Rectal smooth muscle tissue (tissue), 1 donor: ENCODE data around the gene CARD10.

ENCODE experiments used
- H3K27ac ChIP-seq: one replicate; pipeline ENCODE4 v1.7.0; 2013; ENCODE audit warnings: low read depth, low read length, inconsistent platforms
- H3K27me3 ChIP-seq: one replicate; pipeline ENCODE4 v1.7.0; 2013; ENCODE audit warnings: low read length; ENCODE audit not compliant: control insufficient read depth, insufficient read depth
- H3K36me3 ChIP-seq: one replicate; pipeline ENCODE4 v1.7.0; 2013; ENCODE audit warnings: low read length; ENCODE audit not compliant: control insufficient read depth, insufficient read depth
- H3K4me1 ChIP-seq: one replicate; pipeline ENCODE4 v1.7.0; 2013; ENCODE audit warnings: low read length; ENCODE audit not compliant: control insufficient read depth, insufficient read depth
- H3K4me3 ChIP-seq: one replicate; pipeline ENCODE4 v1.7.0; 2013; ENCODE audit warnings: low read length
- H3K9ac ChIP-seq: one replicate; pipeline ENCODE4 v1.7.0; 2013; ENCODE audit warnings: low read length

The CARD10 gene

DNA sequence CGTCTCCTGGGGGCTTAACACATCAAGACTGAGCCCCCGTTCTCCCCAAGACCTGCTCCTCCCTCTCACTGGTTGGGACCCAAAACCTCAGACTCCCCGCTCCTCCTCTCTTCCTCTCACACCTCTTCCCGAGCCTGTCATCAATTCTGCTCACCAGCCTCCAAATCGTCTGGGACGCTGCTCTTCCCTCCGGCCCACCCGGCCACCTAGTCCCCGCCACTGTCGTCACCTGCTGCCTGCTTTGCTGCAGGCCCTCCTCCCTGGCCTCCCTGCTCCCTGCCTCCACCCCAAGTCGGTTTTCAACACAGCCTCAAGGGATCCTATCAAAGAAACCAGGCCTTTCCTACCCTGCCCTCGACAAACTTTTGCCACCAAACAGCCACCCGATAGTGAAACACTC, 36.2 kb downstream of the CARD10 start:
- H3K4me1 ChIP-seq, result no peaks in the 10 kb centered on the region
- H3K36me3 ChIP-seq, result no peaks in the 10 kb centered on the region
- no peak overlapping the region for H3K27ac ChIP-seq
- H3K27me3 ChIP-seq, result no peaks in the 10 kb centered on the region
- H3K9ac ChIP-seq, result no peak overlapping the region
- no peak overlapping the region for H3K4me3 ChIP-seq

DNA sequence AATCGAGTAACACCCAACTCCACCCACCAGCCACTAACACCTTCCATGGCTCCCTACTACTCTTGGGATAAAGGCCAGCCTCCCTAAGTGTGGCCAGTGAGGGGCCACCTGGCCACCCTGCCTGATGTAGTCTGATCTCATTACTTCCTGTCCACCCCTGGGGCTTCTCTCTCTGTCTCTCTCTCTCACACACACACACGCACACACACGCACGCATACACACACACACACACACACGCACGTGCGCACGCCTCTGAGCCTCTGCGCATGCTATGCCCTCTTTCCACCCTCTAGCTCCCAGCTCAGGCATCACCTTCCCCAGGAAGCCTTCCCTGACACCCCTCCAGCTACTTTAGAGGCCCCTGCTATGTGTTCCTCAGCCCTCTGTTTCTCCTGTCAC, 37.0 kb downstream of the CARD10 start:
- Histone ChIP-seq H3K27me3 (no peaks in the 10 kb centered on the region), H3K4me1 (no peaks in the 10 kb centered on the region), H3K27ac (no peak overlapping the region), H3K4me3 (no peak overlapping the region), H3K36me3 (no peaks in the 10 kb centered on the region), H3K9ac (no peak overlapping the region)

DNA sequence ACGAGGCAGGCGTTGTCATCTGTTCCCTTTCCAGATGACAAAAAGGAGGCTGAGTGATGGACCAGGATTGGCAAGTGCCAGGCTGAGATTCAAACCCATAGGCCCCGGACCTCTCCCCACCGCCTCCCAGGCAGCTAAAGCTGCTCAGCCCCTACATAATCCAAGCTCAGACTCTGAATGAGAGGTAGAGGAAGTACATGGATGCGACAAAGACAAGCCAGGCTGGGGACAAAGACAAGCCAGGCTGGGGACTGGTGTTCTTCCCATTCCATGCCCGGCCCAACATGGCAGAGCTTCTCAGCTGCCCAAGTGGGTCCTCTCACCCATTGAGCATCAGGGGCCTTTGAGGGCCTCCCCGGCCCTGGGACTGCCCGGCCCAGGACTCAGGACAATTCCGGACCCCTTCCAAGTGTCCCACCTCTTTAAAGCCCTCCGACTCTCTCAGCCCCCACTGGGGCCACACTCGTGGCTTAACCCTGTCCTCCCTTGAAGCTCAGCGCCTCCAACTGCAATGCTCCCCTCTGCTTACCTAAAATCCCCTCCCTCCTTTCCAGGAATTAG, 37.8 kb downstream of the CARD10 start:
- no peaks in the 10 kb centered on the region for H3K4me1 ChIP-seq
- no peaks in the 10 kb centered on the region for H3K36me3 ChIP-seq
- H3K27me3 ChIP-seq, result no peaks in the 10 kb centered on the region
- no peak overlapping the region for H3K4me3 ChIP-seq
- no peak overlapping the region for H3K27ac ChIP-seq
- H3K9ac ChIP-seq, result no peak overlapping the region

DNA sequence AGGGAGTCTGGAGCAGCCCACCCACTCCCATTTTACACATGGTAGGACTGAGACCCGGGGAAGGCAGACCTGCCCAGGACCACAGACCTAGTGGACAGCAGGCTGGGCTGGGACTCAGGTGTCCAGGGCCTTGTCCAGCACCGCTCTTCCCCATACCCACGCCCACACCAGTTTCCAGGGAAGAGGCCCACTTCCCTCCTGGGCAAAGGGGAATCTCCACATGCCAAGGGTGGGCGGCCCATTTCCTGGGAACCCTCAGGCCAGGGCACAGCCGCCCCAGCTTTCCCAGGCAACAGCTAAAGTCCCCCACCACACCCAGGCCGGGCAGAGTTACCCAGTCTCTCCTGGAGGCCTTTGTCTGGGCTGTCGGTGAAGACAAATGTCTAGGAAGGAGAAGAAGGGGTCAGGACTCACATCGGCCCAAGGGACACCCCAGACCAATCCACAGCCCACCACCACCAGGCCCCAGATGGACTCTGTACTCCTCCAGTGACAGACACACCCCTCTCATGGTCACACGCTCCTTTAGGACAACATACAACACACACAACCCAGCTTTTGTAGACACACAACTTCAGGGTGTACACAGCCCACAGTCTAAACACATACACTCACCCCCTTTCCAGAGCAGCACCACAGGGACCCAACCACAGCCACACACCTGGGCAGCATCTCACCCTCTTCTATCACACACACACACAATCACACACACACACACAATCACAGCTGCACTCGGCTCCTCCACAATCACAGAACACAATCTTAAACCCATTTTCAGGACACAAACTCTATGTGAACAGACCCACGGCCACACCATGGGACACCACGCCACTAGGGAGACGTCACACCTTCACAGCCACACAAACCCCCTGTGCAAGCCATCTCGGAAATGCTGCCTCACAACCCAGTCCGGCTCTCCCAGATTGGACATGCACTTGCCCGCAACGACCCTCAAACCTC, 38.5 kb downstream of the CARD10 start:
- Histone ChIP-seq H3K4me3 (no peak overlapping the region), H3K36me3 (no peaks in the 10 kb centered on the region), H3K27ac (no peak overlapping the region), H3K27me3 (no peaks in the 10 kb centered on the region), H3K4me1 (no peaks in the 10 kb centered on the region), H3K9ac (no peak overlapping the region)

DNA sequence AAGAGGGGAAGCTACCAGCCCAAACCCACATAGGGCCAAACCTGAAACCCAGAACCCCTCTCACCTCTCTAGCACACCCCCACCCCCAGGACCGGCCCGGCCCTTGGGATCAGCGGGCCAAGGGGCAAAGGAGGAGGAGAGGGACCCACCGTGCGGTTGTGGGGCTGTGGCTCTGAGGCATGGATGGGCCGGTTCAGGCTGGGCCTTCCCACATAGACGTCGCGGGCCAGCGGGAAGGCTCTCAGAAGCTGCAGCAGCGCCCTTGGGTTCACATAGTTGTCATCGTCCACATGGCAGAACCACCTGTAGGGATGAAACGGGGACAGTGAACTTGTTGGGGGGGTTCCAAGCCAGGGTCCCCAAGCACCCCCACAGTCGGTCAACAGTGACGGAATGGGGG, 40.0 kb downstream of the CARD10 start:
- Histone ChIP-seq H3K27ac (no peak overlapping the region), H3K36me3 (no peaks in the 10 kb centered on the region), H3K4me1 (no peaks in the 10 kb centered on the region), H3K9ac (no peak overlapping the region), H3K27me3 (no peaks in the 10 kb centered on the region), H3K4me3 (no peak overlapping the region)

DNA sequence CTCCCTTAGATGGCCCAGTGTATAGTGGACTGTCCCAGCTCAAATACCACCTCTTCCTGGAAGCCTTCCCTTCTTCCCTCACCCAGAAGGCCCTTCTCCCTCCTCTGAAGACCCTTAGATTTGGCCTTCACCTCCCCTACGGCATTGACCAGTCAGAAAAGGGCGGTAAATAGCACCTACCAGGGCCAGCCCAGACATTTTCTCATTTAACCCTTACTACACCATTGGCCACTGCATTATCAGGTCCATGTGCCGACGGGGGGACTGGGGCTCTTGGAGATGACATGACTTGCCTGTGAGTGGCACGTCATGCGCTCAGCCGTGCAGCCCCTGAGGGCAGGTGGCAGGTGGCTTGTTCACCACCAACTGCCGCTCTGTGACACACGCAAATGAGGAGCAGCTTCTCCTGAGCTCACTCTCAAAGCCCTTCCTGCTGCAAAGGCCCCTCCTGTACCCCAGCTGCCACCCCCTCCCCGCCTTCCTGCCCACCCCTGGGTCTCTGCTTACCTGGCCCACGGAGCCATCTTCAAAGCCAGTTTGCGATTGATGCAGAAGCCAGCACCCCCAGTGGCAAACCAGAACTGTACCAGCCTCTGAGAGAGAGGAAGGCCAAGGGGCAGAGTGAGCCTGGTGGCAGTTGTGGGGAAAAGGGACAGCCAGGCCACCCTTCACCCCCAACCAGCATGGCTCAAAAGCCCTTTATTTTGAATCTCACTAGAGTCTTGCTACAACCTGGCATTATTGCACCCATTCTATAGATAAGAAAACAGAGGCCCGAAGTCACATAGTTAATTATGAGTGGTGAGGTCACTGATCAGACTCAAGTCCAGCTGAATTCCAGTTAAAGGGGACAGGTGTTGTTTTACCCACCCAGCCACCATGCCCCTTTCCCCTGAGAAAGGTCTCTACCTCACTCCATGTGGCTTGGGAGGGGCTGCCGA, 42.6 kb downstream of the CARD10 start:
- H3K4me1 ChIP-seq, result no peaks in the 10 kb centered on the region
- H3K27me3 ChIP-seq, result no peaks in the 10 kb centered on the region
- H3K9ac ChIP-seq, result no peak overlapping the region
- H3K4me3 ChIP-seq, result no peak overlapping the region
- no peaks in the 10 kb centered on the region for H3K36me3 ChIP-seq
- H3K27ac ChIP-seq, result no peak overlapping the region

DNA sequence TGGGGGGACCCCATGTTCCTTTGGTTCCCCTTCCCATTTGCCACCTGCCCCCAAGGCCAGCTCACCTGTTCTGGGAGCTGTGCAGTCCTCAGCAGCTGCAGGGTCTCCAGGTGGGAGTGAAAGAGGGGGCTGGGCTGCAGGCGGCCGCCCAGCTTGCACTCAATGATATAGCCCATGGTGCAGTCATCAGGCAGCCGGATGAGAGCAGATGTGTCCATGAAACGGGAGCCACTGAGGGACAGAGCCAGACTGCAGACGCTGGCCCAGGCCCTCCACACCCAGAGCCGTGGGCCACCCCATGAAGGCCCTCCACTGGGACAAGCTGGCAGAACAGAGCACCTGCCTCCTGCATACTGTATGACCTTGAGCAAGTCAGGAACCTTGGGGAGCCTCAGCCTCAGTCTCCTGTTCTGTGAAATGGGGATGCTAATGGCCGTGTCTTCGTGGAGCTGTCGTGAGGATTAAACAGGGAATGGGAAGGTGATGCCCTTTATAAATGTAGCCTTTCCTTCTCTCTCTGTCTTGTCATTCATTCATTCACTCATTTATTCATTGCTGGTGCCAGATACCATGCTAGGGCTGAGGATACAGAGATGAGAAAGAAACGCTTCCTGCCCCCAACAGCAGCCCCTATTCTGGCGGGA, 44.6 kb downstream of the CARD10 start:
- H3K27me3 ChIP-seq, result no peaks in the 10 kb centered on the region
- H3K9ac ChIP-seq, result no peak overlapping the region
- no peaks in the 10 kb centered on the region for H3K4me1 ChIP-seq
- no peak overlapping the region for H3K27ac ChIP-seq
- H3K4me3 ChIP-seq, result no peak overlapping the region
- H3K36me3 ChIP-seq, result no peaks in the 10 kb centered on the region

DNA sequence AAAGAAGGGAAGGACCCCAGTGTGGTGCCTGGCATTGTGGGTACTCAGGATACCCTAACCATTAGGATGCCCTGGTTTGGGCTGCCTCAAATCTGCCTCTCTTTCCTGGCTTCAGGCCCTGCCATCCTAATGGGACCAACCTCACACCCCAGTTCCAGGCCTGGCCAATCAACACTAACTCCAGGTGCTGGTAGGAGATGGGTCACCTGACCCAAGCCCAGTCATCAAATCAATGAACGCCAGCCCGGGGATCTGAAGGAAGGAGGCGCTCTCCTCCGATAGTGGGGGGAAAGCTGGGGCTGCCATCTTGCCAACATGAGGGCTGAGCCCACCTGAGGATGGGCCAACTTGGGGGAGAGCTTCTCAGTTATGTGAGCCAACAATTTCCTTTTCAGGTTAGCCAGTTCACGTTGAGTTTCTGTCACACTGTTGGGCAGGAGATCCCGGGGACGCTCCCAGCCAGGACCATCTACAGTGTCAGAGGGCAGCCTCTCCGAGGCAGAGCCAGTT, 45.7 kb downstream of the CARD10 start:
- no peaks in the 10 kb centered on the region for H3K36me3 ChIP-seq
- no peak overlapping the region for H3K4me3 ChIP-seq
- no peak overlapping the region for H3K9ac ChIP-seq
- no peaks in the 10 kb centered on the region for H3K4me1 ChIP-seq
- no peak overlapping the region for H3K27ac ChIP-seq
- H3K27me3 ChIP-seq, result no peaks in the 10 kb centered on the region

DNA sequence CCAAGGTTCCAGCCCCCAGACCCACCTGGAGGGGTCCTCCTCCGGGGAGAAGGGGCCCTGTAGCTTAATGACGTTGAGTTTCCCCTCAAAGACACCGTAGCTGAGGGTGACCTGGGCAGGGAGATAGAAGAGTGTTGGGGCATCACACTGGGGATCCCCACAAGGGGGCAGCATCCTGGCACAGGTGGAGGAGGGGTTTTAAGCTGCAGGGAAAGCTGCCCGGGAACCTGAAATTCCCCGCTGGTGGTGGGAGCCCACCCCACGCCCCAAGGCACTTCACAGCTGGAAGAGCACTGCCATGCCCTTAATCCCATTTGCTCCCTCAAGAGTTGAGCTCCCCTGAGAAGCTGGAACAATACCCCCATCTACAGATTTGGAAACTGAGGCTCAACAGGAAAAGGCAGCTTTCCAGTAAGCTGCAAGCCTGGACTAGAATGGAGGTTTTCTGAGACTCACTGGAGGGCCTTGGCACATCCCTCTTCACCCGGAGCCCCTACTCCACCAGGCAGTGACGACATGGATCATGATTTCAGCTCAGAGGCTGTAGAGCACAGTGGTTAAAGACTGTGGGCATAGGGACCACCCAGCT, 46.7 kb downstream of the CARD10 start:
- no peak overlapping the region for H3K4me3 ChIP-seq
- H3K27ac ChIP-seq, result no peak overlapping the region
- no peaks in the 10 kb centered on the region for H3K36me3 ChIP-seq
- H3K27me3 ChIP-seq, result peaks cover 5% of the 10 kb centered on the region
- H3K4me1 ChIP-seq, result no peaks in the 10 kb centered on the region
- H3K9ac ChIP-seq, result no peak overlapping the region

DNA sequence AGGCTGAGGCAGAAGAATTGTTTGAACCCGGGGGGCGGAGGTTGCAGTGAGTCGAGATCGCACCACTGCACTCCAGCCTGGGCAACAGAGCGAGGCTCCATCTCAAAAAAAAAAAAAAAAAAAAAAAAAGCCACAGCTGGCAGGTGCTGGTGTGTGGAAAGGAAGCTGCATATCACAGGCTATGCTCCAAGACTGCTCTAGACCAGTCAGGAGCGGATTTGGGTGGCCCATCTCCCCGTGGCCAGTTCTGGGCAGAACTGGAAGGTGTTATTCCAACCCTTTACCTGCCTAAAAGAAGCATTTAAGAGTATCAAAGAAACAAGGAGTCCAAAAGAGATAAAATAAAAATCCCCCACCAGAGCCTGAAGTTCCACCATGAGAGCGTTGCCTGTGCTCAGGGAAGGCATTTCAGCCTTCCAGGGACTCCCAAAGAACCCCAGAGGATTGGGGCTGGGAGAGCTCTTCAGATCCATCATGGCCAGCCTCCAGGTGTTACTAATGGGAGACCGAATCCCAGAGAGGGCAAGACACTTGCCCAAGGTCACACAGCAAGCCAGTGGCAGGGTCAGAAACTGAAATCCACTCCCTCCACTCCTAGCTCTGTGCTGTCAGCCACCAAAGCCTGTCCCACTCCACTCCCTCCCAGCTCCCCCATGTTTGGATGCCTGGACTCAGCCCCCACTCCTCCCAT, 47.3 kb downstream of the CARD10 start:
- Histone ChIP-seq H3K4me3 (no peak overlapping the region), H3K27me3 (peaks cover 7% of the 10 kb centered on the region), H3K9ac (no peak overlapping the region), H3K4me1 (no peaks in the 10 kb centered on the region), H3K36me3 (no peaks in the 10 kb centered on the region), H3K27ac (no peak overlapping the region)

DNA sequence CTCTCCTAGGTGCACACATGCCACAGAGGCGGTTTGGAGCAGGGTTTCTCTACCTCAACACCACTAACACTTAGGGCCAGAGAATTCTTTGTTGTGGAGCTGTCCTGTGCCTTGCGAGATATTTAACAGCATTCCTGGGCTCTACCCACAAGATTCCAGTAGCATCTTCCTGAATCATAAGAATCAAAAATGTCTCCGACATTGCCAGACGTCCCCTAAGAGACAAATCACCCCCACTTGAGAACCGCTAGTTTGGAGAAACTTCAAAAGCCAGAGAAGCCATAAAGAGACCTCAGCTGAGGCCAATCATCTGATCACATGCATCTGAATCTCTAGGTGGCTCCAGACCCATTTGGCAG, 49.1 kb downstream of the CARD10 start:
- H3K27me3 ChIP-seq, result peaks cover 7% of the 10 kb centered on the region
- no peaks in the 10 kb centered on the region for H3K4me1 ChIP-seq
- no peak overlapping the region for H3K9ac ChIP-seq
- H3K27ac ChIP-seq, result no peak overlapping the region
- no peak overlapping the region for H3K4me3 ChIP-seq
- H3K36me3 ChIP-seq, result no peaks in the 10 kb centered on the region
